Spleen (tissue), 11 donors: Measurements from ENCODE around the gene PCCB. TPM values are rescaled to one million over a fixed set of nuclear protein-coding genes. Genes with fewer than 3 reads are reported as not detected.
"Not testable (repeated sequence)": the region's sequence is repeated elsewhere in the genome, so short reads cannot be mapped to it uniquely, and the experiment has no call there.

Experiments used
- DNase-seq: peaks from one replicate; pipeline ENCODE4 v3.0.0-alpha.2; 2020
- H3K27ac ChIP-seq, 8 donors: fragments of 200-600 bp; sonication (generic) in 7 of 8; 1 replicate in 4 of 8; 2 replicates in 4 of 8; pipeline versions ENCODE4 v1.5.0 to v1.8.0; 2016 to 2021; ENCODE audit warnings: inconsistent platforms in 4 of 8, mild to moderate bottlenecking in 4 of 8, moderate library complexity in 1 of 8
- H3K27me3 ChIP-seq, 7 donors: fragments of 200-600 bp; sonication (generic) in 6 of 7; replicated peaks in 1 of 7; 1 replicate in 4 of 7; 2 replicates in 3 of 7; pipeline versions ENCODE4 v1.5.0 to v1.8.0; 2016 to 2021; ENCODE audit warnings: inconsistent platforms in 3 of 7, mild to moderate bottlenecking in 1 of 7
- H3K36me3 ChIP-seq, 6 donors: fragments of 200-600 bp; sonication (generic) in 5 of 6; 1 replicate in 4 of 6; 2 replicates in 2 of 6; pipeline versions ENCODE4 v1.5.0 to v1.8.0; 2016 to 2021; ENCODE audit warnings: inconsistent platforms in 2 of 6
- H3K4me1 ChIP-seq, 6 donors: fragments of 200-600 bp; sonication (generic) in 5 of 6; 1 replicate in 3 of 6; 2 replicates in 3 of 6; pipeline versions ENCODE4 v1.5.0 to v1.8.0; 2016 to 2021; ENCODE audit warnings: inconsistent platforms in 3 of 6
- H3K4me3 ChIP-seq, 8 donors: fragments of 200-600 bp; sonication (generic) in 7 of 8; 1 replicate in 4 of 8; 2 replicates in 4 of 8; pipeline versions ENCODE4 v1.5.0 to v1.8.0; 2016 to 2021; ENCODE audit warnings: inconsistent platforms in 4 of 8, mild to moderate bottlenecking in 4 of 8, moderate library complexity in 2 of 8
- H3K9me3 ChIP-seq, 8 donors: fragments of 200-600 bp; sonication (generic) in 7 of 8; 1 replicate in 4 of 8; 2 replicates in 4 of 8; pipeline versions ENCODE4 v1.5.0 to v1.8.0; 2016 to 2021; ENCODE audit warnings: inconsistent platforms in 4 of 8
- CTCF ChIP-seq, 11 experiments: fragments of 200-600 bp in 7 of 11; fragments of 450-650 bp in 4 of 11; sonication (generic) in 4 of 11; IDR thresholded peaks in 8 of 11; conservative IDR thresholded peaks in 3 of 11; 1 replicate in 7 of 11; 2 replicates in 4 of 11; pipeline versions ENCODE4 v1.4.0 to v1.8.0; 2016 to 2021; ENCODE audit warnings: antibody characterized with exemption in 11 of 11, inconsistent platforms in 4 of 11, mild to moderate bottlenecking in 1 of 11
- POLR2A ChIP-seq, 3 donors: fragments of 450-650 bp; IDR thresholded peaks; one replicate each; pipeline ENCODE4 v1.5.1; 2017; ENCODE audit warnings: antibody characterized with exemption in 3 of 3, mild to moderate bottlenecking in 1 of 3
- POLR2AphosphoS5 ChIP-seq, 3 donors: sonication (generic); formaldehyde crosslinking; IDR thresholded peaks; one replicate each; pipeline ENCODE4 v1.5.1; 2017; ENCODE audit warnings: antibody characterized with exemption in 3 of 3
- WGBS, 5 donors: extraction: QIAGEN DNeasy Blood & Tissue Kit in 3 of 5; methylation state at CpG; one replicate each; pipeline versions ENCODE4 v1.1.5 to v1.1.7; 2013 to 2018; 5-methylcytosine and 5-hydroxymethylcytosine counted together
- intact Hi-C: fragments of 100-400 bp; cut with DNase I; formaldehyde crosslinking; loops from one replicate; pipeline ENCODE4 v1.15.0; 2023; ENCODE audit warnings: low total_unique reads
- polyA plus RNA-seq, 3 donors: library from polyadenylated mRNA; stranded (reverse); fragments of 200-250 nt; gene quantifications; one replicate each; pipeline ENCODE4 v1.2.1, GENCODE V29; 2013
- total RNA-seq, 7 donors: library from RNA; depleted of rRNA in 3 of 7; stranded (reverse); fragments of >200 nt in 3 of 7; fragmentation: NEBNext Ultra II Directional in 4 of 7; extraction: Animal tissue kit (Norgen Biotek cat#: 25700) in 4 of 7; gene quantifications; one replicate each; pipeline versions ENCODE4 v1.1.0 to v1.2.1, GENCODE V29; 2016 to 2021
- donor health status: healthy with polysubstance abuse.
- donor health status: DM: no; HTN: no; CAD: no; lungs with moderate emphysema.
- donor health status: DM: no; HTN: no; CAD: no.
- donor health status: Bipolar disorder and iron deficiency.
- donor health status: healthy.
- donor health status: DM: no; HTN: no; CAD: no.
- donor health status: DM: yes; HTN: yes; CAD: no.

The PCCB gene
- total and polyA plus RNA-seq, 10 donors, result 11.9 to 24.7 (median 19.9) TPM

- no peak overlapping the region for H3K4me3 ChIP-seq
- no peak for DNase-seq
- H3K27me3 ChIP-seq, result no peaks in the 10 kb centered on the region
- H3K9me3 ChIP-seq, result no peaks in the 10 kb centered on the region
- peaks cover 0 to 78% (median 40%) of the 10 kb centered on the region in 6 donors for H3K36me3 ChIP-seq
- TF ChIP-seq POLR2AphosphoS5 (IDR thresholded peaks at IDR 0.05) (no peak), POLR2A (IDR thresholded peaks at IDR 0.05) (no peak), CTCF (IDR thresholded peaks at IDR 0.05 in 8 of 11, conservative IDR thresholded peaks at IDR 0.05 in 3 of 11) (no peak)
- intact Hi-C loops, result no loop called here
- H3K27ac ChIP-seq, result no peak overlapping the region
- no peaks in the 10 kb centered on the region for H3K4me1 ChIP-seq
These were observed 82.6 kb downstream of the PCCB start for GRCh38 chr3:136332776-136333175.

GRCh38 chr3:136334209-136334608, 84.1 kb downstream of the PCCB start:
- TF ChIP-seq POLR2A (IDR thresholded peaks at IDR 0.05) (no peak), POLR2AphosphoS5 (IDR thresholded peaks at IDR 0.05) (no peak)
- no peaks in the 10 kb centered on the region for H3K27me3 ChIP-seq
- no peaks in the 10 kb centered on the region for H3K4me1 ChIP-seq
- peaks cover 0 to 78% (median 35%) of the 10 kb centered on the region in 6 donors for H3K36me3 ChIP-seq
- no peak for DNase-seq
- no peak overlapping the region for H3K4me3 ChIP-seq
- no peak overlapping the region for H3K27ac ChIP-seq
- intact Hi-C loops, result no loop called here
- no peaks in the 10 kb centered on the region for H3K9me3 ChIP-seq

GRCh38 chr3:136334726-136335125, 84.6 kb downstream of the PCCB start:
- H3K9me3 ChIP-seq, H3K27ac ChIP-seq, intact Hi-C loops, H3K4me3 ChIP-seq, DNase-seq, H3K4me1 ChIP-seq, H3K27me3 ChIP-seq: not testable (repeated sequence)
- 94 to 100% (median 98%) methylated on average over 5 to 6 of the region's 6 CpGs for WGBS, 5 donors
- H3K36me3 ChIP-seq, result peaks cover 0 to 78% (median 36%) of the 10 kb centered on the region in 6 donors

GRCh38 chr3:136336329-136337100, 86.4 kb downstream of the PCCB start:
- no peak for DNase-seq
- Histone ChIP-seq H3K4me3 (no peak overlapping the region), H3K4me1 (no peaks in the 10 kb centered on the region), H3K27ac (no peak overlapping the region), H3K9me3 (no peaks in the 10 kb centered on the region), H3K27me3 (no peaks in the 10 kb centered on the region), H3K36me3 (peaks cover 0 to 86% (median 52%) of the 10 kb centered on the region in 6 donors)
- intact Hi-C loops, result no loop called here
- 95 to 98% (median 97%) methylated on average over 4 of the region's 4 CpGs for WGBS, 5 donors
- TF ChIP-seq POLR2A (IDR thresholded peaks at IDR 0.05) (no peak), CTCF (IDR thresholded peaks at IDR 0.05 in 8 of 11, conservative IDR thresholded peaks at IDR 0.05 in 3 of 11) (no peak), POLR2AphosphoS5 (IDR thresholded peaks at IDR 0.05) (no peak)

GRCh38 chr3:136343446-136343845, 93.3 kb downstream of the PCCB start:
- Histone ChIP-seq H3K4me1 (peaks cover 0 to 3% (median 0%) of the 10 kb centered on the region in 6 donors), H3K27ac (no peak overlapping the region), H3K27me3 (no peaks in the 10 kb centered on the region), H3K4me3 (no peak overlapping the region), H3K9me3 (no peaks in the 10 kb centered on the region), H3K36me3 (peaks cover 0 to 100% (median 39%) of the 10 kb centered on the region in 6 donors)
- intact Hi-C loops, result no loop called here
- WGBS, 5 donors, result 69 to 95% (median 89%) methylated on average over 2 of the region's 2 CpGs
- TF ChIP-seq POLR2A (IDR thresholded peaks at IDR 0.05), result no peak
- TF ChIP-seq POLR2AphosphoS5 (IDR thresholded peaks at IDR 0.05), result no peak
- TF ChIP-seq CTCF (IDR thresholded peaks at IDR 0.05 in 8 of 11, conservative IDR thresholded peaks at IDR 0.05 in 3 of 11), result no peak
- DNase-seq, result no peak
